Lung (tissue), 12 donors: ENCODE measurements around the gene TLE1. TPM values are rescaled to one million over a fixed set of nuclear protein-coding genes. Genes with fewer than 3 reads are reported as not detected.
"Not testable (repeated sequence)": the region's sequence is repeated elsewhere in the genome, so short reads cannot be mapped to it uniquely, and the experiment has no call there.

Source experiments
- ATAC-seq: fragments of 200-7000 bp; cut with Tn5 transposase; one replicate; pipeline ENCODE4 v1.9.1; 2020; ENCODE audit warnings: moderate number of reproducible peaks; ENCODE audit not compliant: insufficient read depth, low FRiP score
- DNase-seq, 3 donors: peaks; one replicate each; pipeline ENCODE4 v3.0.0-alpha.2; 2013 to 2017
- H3K27ac ChIP-seq, 2 donors: one replicate each; pipeline ENCODE4 v1.5.1; 2013; ENCODE audit warnings: mild to moderate bottlenecking in 2 of 2, moderate library complexity in 2 of 2, control low read depth in 1 of 2, inconsistent platforms in 1 of 2, low read depth in 1 of 2, low read length in 1 of 2
- H3K27me3 ChIP-seq, 3 donors: one replicate each; pipeline ENCODE4 v1.5.1; 2013; ENCODE audit warnings: low read length in 2 of 3; ENCODE audit not compliant: control insufficient read depth in 3 of 3, insufficient read depth in 3 of 3
- H3K36me3 ChIP-seq, 4 donors: one replicate each; pipeline ENCODE4 v1.5.1; 2013; ENCODE audit warnings: low read length in 4 of 4, mild to moderate bottlenecking in 1 of 4, moderate library complexity in 1 of 4; ENCODE audit not compliant: control insufficient read depth in 4 of 4, insufficient read depth in 4 of 4
- H3K4me1 ChIP-seq, 5 donors: one replicate each; pipeline ENCODE4 v1.5.1; 2013; ENCODE audit warnings: low read length in 5 of 5, mild to moderate bottlenecking in 2 of 5, moderate library complexity in 1 of 5; ENCODE audit not compliant: control insufficient read depth in 5 of 5, insufficient read depth in 5 of 5
- H3K4me3 ChIP-seq: one replicate; pipeline ENCODE4 v1.5.1; 2013; ENCODE audit warnings: mild to moderate bottlenecking, control low read depth, moderate library complexity
- H3K9ac ChIP-seq, 2 donors: one replicate each; pipeline ENCODE4 v1.5.1; 2013; ENCODE audit warnings: low read length in 2 of 2, control low read depth in 1 of 2; ENCODE audit not compliant: insufficient read depth in 1 of 2
- H3K9me3 ChIP-seq, 4 donors: one replicate each; pipeline ENCODE4 v1.5.1; 2013; ENCODE audit warnings: low read length in 3 of 4, mild to moderate bottlenecking in 1 of 4, moderate library complexity in 1 of 4; ENCODE audit not compliant: control insufficient read depth in 4 of 4, insufficient read depth in 3 of 4
- CTCF ChIP-seq: IDR thresholded peaks from 2 replicates; pipeline ENCODE4 v1.5.1; 2012; ENCODE audit warnings: mild to moderate bottlenecking; ENCODE audit errors: control extremely low read depth, extremely low read depth
- WGBS, 2 donors: extraction: QIAGEN DNeasy Blood & Tissue Kit; methylation state at CpG; one replicate each; pipeline ENCODE4 v1.1.7; 2013; 5-methylcytosine and 5-hydroxymethylcytosine counted together
- polyA plus RNA-seq, 2 donors: library from polyadenylated mRNA; stranded (reverse); fragments of 200-250 nt; gene quantifications; one replicate each; pipeline ENCODE4 v1.2.1, GENCODE V29; 2013
- total RNA-seq, 2 donors: library from RNA; depleted of rRNA in 1 of 2; stranded (reverse); fragments of >200 nt in 1 of 2; gene quantifications; one replicate each; pipeline ENCODE4 v1.2.1, GENCODE V29; 2014 to 2021
- donor health status: control.
- donor health status: control.
- donor health status: Bipolar disorder and iron deficiency.
- donor health status: healthy.
- donor health status: DM: yes; HTN: yes; CAD: no.

TLE1 gene
- total and polyA plus RNA-seq, 4 donors = 16.8 to 35.2 (median 19.4) TPM

- Histone ChIP-seq H3K36me3 (no peaks in the 10 kb centered on the region), H3K4me1 (peaks cover 3 to 32% (median 6%) of the 10 kb centered on the region in 5 donors), H3K9me3 (no peaks in the 10 kb centered on the region), H3K27ac (no peak overlapping the region), H3K9ac (no peak overlapping the region), H3K4me3 (no peak overlapping the region), H3K27me3 (no peaks in the 10 kb centered on the region)
- no peak for TF ChIP-seq CTCF
- ATAC-seq (no peak), DNase-seq (peak in 2 of 3 donors; percentile 35 to 52)
- WGBS, 2 donors = 58 to 77% methylated on average over 6 of the region's 6 CpGs
These were observed 4.5 kb upstream of the TLE1 start for GRCh38 chr9:81693671-81694378.

DNA sequence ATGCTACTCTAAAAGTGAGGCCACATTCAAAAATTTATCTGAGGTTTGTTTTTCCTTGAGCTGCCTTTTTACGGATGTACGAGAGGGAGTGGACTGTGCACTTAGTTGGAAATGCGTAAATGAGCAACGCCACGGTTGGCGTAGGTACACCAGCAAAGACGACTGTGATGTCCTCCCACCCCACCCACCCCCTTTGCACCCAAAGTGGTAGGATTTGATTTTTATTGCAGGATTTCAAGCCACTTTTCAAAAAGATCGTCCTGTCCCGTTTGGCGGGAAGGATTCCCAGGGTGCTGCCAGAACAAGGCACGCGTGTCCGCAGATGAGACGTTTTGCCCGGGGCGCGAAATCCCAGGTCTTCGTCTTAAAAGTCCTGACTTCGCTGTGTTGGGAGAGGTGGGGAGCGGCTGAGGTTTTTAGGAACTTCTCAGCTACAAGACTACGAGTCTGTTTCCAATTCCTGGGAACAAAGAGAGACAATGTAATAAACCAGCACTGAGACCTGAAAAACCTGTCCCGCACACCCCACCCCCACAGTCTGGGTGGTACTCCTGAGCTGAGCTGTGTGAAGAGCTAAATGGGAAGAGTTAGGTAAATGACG, 1.0 kb upstream of the TLE1 start:
- no peaks in the 10 kb centered on the region for H3K27me3 ChIP-seq
- DNase-seq = peak; percentile 68 to 76 (median 72)
- peaks cover 0 to 10% (median 1%) of the 10 kb centered on the region in 4 donors for H3K36me3 ChIP-seq
- 9 to 13% methylated on average over 23 of the region's 23 CpGs for WGBS, 2 donors
- H3K27ac ChIP-seq = peak overlapping the region in 1 of 2 donors; percentile 51
- no peaks in the 10 kb centered on the region for H3K9me3 ChIP-seq
- peak overlapping the region in 1 of 2 donors; percentile 78 for H3K9ac ChIP-seq
- TF ChIP-seq CTCF = no peak
- peak overlapping the region; percentile 20 for H3K4me3 ChIP-seq
- peaks cover 3 to 46% (median 9%) of the 10 kb centered on the region in 5 donors for H3K4me1 ChIP-seq
- no peak for ATAC-seq

DNA sequence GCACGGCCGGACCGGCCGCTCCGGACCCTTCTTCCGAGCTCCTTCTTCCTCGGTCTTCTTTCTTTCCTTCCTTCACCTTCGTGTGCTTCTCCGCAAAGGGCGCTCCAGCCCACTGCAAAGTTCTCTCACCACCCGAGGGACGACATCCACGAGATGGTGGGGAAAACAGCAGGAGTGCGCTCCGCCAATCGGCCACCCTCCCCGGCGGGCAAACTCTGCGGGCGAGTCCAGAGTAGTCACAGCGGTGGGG, 329 bp downstream of the TLE1 start:
- peaks cover 3 to 51% (median 9%) of the 10 kb centered on the region in 5 donors for H3K4me1 ChIP-seq
- H3K9me3 ChIP-seq, H3K27me3 ChIP-seq, DNase-seq: not testable (repeated sequence)
- ATAC-seq = peak; percentile 4
- whole genome bisulfite sequencing, 2 donors = 0 to 2% methylated on average over 14 to 21 of the region's 21 CpGs
- peak overlapping the region; percentile 68 for H3K4me3 ChIP-seq
- peak overlapping the region in 1 of 2 donors; percentile 49 for H3K9ac ChIP-seq
- H3K27ac ChIP-seq = peak overlapping the region; percentile 62 to 66
- peaks cover 0 to 13% (median 1%) of the 10 kb centered on the region in 4 donors for H3K36me3 ChIP-seq

DNA sequence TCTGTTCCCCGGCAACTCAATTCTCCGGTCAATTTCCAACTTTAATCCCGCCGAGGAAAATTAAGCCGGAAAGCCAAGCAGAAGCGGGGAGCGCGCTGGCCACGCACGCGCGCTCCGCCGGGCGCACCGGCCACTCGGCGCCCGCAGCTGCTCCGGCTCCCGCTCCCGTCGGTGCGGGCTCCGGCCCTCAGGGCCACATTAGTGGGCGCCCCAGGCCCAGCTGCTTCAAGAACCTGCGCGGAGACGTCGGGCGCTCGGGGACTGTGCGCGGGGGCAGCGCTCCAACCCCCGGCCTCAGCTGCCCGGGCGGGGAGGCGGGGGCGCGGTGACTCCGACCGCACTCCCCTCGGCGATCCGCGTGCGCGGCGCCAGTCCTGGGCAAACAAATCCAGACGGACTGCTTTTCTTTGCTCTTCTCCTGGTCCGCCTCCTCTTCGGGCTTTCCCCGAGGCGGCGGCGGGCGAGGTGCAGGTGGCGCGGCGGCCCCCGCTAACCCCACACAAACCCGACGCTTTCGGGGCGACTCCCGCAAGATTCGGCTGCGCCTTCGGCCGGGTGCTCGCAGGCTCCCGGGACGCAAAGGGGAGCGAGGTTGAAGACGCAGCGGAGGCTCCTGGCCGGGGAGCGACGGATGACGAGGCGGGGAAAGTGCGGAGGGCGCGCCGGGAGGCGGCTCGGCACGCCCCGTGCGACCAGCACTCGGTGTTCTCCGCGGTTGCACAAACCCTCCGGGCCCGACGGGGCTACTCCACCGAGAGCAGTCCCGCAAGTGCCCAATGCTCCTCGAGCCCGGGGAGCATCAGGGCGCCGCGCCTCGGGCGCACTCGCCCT, 870 bp downstream of the TLE1 start:
- H3K27ac ChIP-seq = peak overlapping the region; percentile 66 to 72
- H3K36me3 ChIP-seq = peaks cover 0 to 16% (median 1%) of the 10 kb centered on the region in 4 donors
- 0 to 1% methylated on average over 86 to 107 of the region's 107 CpGs for WGBS, 2 donors
- peak overlapping the region; percentile 68 for H3K4me3 ChIP-seq
- H3K27me3 ChIP-seq, H3K9me3 ChIP-seq: not testable (repeated sequence)
- peaks cover 0 to 49% (median 9%) of the 10 kb centered on the region in 5 donors for H3K4me1 ChIP-seq
- H3K9ac ChIP-seq = peak overlapping the region; percentile 49 to 64
- peak; percentile 21 for ATAC-seq
- DNase-seq = peak; percentile 51 to 59 (median 54)
